ENCODE measurements around the gene MCM8. TPM values are rescaled to one million over a fixed set of nuclear protein-coding genes. Genes with fewer than 3 reads are reported as not detected.

Gene MCM8
- total RNA-seq: 3.3 and 14.3 TPM in 2 replicates

DNA sequence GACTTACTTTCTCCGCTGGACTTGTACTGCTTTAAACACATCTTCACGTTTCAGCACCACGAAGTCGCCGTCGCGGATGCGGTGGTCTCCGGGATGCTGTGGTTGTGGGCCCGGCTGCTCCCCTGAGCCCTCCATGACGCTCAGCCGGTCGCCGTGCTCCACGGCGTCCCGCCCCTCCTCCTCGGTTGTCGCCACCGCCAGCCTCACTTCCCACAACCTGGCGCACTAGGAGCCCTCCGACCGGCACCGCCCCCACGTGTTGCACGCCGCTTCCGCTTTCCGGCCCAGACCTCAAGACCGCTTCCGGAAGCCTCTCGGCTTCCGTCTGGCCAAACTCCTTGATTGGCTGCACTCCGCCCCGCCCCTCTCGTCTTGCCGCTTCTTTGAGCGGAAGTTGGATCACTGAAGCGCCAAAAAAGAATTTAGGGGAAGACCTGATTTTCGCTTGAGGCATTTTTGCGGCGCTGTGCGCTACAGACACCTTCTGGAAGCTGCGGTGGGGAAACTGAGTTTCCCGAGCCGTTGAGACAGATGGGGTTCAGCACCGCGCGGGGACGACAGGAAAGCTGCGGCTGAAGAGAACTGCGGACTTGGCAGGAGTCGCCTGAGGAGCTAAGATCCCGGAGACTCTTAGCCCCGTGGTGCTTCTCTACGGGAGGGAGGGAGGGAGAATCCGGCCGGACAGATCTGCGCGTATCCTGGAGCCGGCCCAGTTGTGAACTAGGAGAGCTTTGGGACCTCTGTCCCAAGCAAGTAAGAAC, at the start of gene MCM8, which contains the start of gene TRMT6:
Gene MCM8, plus strand, starts transcription at position 382 of the 761 bp plus-strand sequence. CDS start 1,364 bp downstream, outside the sequence.
Gene TRMT6, minus strand, starts transcription at position 263 of the 761 bp plus-strand sequence. Its CDS starts 128 bp downstream, at position 135.

Other genes starting within 250 kb of the MCM8 start
- 0.50 and 2.2 TPM in 2 replicates for gene SHLD1, start 200.3 kb upstream of the MCM8 start, total RNA-seq
- 0.15 TPM in 1 of 2 replicates, not detected in the other for gene CHGB, start 39.1 kb upstream of the MCM8 start, total RNA-seq
- 5.1 and 5.4 TPM in 2 replicates for gene TRMT6, start 119 bp upstream of the MCM8 start, total RNA-seq
- gene CRLS1, start 55.5 kb downstream of the MCM8 start, total RNA-seq: 21.0 and 37.5 TPM in 2 replicates
- under 0.01 TPM in 1 of 2 replicates, not detected in the other for gene LRRN4, start 103.4 kb downstream of the MCM8 start, total RNA-seq
- 8.1 and 9.1 TPM in 2 replicates for gene FERMT1, start 172.4 kb downstream of the MCM8 start, total RNA-seq